Chondrocyte (in vitro differentiated cells): ENCODE results near the gene SLC41A2. TPM values are rescaled to one million over a fixed set of nuclear protein-coding genes. Genes with fewer than 3 reads are reported as not detected.

Source experiments
- DNase-seq: peaks from one replicate; pipeline ENCODE4 v3.0.0; 2021; ENCODE audit warnings: mixed read lengths, low spot score
- H3K27ac Mint-ChIP-seq: one replicate; pipeline ENCODE4 v1.8.0; 2021; ENCODE audit warnings: mild to moderate bottlenecking, moderate library complexity, mixed read lengths; ENCODE audit not compliant: unreplicated experiment
- H3K27me3 Mint-ChIP-seq: 2 replicates; pipeline ENCODE4 v1.8.0; 2021; ENCODE audit warnings: low read depth, mixed read lengths
- H3K36me3 Mint-ChIP-seq: 2 replicates; pipeline ENCODE4 v1.8.0; 2021; ENCODE audit warnings: low read depth, mixed read lengths
- H3K4me1 Mint-ChIP-seq: 2 replicates; pipeline ENCODE4 v1.8.0; 2021; ENCODE audit warnings: low read depth, mild to moderate bottlenecking, mixed read lengths
- H3K4me3 Mint-ChIP-seq: one replicate; pipeline ENCODE4 v1.8.0; 2021; ENCODE audit warnings: mild to moderate bottlenecking, moderate library complexity, mixed read lengths; ENCODE audit not compliant: unreplicated experiment
- H3K9me3 Mint-ChIP-seq: 2 replicates; pipeline ENCODE4 v1.8.0; 2021; ENCODE audit warnings: low read depth, mixed read lengths
- CTCF ChIP-seq: fragments of 200-600 bp; sonication (generic); IDR thresholded peaks from 2 replicates; pipeline ENCODE4 v1.5.0; 2021; ENCODE audit warnings: antibody characterized with exemption, mild to moderate bottlenecking, moderate library complexity
- total RNA-seq: library from RNA; stranded (reverse); gene quantifications from 3 replicates; pipeline ENCODE4 v1.2.1, GENCODE V29; 2021

The SLC41A2 gene
- total RNA-seq, 1 donor from 2014 or later = 46.0 TPM

GRCh38 chr12:104909761-104910160 is 48.3 kb downstream of the SLC41A2 start:
- DNase-seq = no peak
- Mint-ChIP-seq H3K9me3 (no peaks in the 10 kb centered on the region), H3K27me3 (no peaks in the 10 kb centered on the region), H3K4me1 (peaks cover 10% of the 10 kb centered on the region), H3K36me3 (peaks cover 9% of the 10 kb centered on the region), H3K4me3 (no peak overlapping the region), H3K27ac (peak overlapping the region; percentile 63)
- no peak for TF ChIP-seq CTCF

Other genes with a start within 250 kb of the SLC41A2 start
- gene NOPCHAP1, start 28.0 kb upstream of the SLC41A2 start, total RNA-seq = 11.1 to 11.8 TPM (median 11.5 TPM) in 3 replicates
- 87.2 to 158 TPM (median 153 TPM) in 3 replicates for gene ALDH1L2, start 126.2 kb upstream of the SLC41A2 start, total RNA-seq
- 55.8 to 57.7 TPM (median 56.0 TPM) in 3 replicates for gene WASHC4, start 149.4 kb upstream of the SLC41A2 start, total RNA-seq